ENCODE results near the gene L1CAM.

The L1CAM gene, protein sequence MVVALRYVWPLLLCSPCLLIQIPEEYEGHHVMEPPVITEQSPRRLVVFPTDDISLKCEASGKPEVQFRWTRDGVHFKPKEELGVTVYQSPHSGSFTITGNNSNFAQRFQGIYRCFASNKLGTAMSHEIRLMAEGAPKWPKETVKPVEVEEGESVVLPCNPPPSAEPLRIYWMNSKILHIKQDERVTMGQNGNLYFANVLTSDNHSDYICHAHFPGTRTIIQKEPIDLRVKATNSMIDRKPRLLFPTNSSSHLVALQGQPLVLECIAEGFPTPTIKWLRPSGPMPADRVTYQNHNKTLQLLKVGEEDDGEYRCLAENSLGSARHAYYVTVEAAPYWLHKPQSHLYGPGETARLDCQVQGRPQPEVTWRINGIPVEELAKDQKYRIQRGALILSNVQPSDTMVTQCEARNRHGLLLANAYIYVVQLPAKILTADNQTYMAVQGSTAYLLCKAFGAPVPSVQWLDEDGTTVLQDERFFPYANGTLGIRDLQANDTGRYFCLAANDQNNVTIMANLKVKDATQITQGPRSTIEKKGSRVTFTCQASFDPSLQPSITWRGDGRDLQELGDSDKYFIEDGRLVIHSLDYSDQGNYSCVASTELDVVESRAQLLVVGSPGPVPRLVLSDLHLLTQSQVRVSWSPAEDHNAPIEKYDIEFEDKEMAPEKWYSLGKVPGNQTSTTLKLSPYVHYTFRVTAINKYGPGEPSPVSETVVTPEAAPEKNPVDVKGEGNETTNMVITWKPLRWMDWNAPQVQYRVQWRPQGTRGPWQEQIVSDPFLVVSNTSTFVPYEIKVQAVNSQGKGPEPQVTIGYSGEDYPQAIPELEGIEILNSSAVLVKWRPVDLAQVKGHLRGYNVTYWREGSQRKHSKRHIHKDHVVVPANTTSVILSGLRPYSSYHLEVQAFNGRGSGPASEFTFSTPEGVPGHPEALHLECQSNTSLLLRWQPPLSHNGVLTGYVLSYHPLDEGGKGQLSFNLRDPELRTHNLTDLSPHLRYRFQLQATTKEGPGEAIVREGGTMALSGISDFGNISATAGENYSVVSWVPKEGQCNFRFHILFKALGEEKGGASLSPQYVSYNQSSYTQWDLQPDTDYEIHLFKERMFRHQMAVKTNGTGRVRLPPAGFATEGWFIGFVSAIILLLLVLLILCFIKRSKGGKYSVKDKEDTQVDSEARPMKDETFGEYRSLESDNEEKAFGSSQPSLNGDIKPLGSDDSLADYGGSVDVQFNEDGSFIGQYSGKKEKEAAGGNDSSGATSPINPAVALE

GRCh38 chrX:153885968-153886903 is at the start of gene L1CAM:
Gene L1CAM, minus strand, starts transcription at chrX:153886173. Its CDS starts 10,337 bp downstream, at chrX:153875836.
- TF ChIP-seq, protein P1, sequence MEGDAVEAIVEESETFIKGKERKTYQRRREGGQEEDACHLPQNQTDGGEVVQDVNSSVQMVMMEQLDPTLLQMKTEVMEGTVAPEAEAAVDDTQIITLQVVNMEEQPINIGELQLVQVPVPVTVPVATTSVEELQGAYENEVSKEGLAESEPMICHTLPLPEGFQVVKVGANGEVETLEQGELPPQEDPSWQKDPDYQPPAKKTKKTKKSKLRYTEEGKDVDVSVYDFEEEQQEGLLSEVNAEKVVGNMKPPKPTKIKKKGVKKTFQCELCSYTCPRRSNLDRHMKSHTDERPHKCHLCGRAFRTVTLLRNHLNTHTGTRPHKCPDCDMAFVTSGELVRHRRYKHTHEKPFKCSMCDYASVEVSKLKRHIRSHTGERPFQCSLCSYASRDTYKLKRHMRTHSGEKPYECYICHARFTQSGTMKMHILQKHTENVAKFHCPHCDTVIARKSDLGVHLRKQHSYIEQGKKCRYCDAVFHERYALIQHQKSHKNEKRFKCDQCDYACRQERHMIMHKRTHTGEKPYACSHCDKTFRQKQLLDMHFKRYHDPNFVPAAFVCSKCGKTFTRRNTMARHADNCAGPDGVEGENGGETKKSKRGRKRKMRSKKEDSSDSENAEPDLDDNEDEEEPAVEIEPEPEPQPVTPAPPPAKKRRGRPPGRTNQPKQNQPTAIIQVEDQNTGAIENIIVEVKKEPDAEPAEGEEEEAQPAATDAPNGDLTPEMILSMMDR (IDR thresholded peaks at IDR 0.05), result no peak
- H3K27ac ChIP-seq, result no peak within 1 kb of the TSS
- no peak within 1 kb of the TSS for H3K4me3 ChIP-seq (ENCODE audit: low read depth, low read length)
- H3K9me3 ChIP-seq (ENCODE audit: control insufficient read depth, low read length), result no peaks in the 10 kb centered on the region
- H3K79me2 ChIP-seq, result no peaks in the 10 kb centered on the region
- H3K4me1 ChIP-seq, result no peaks in the 10 kb centered on the region
- H3K9ac ChIP-seq, result no peak within 1 kb of the TSS
- peak within 1 kb of the TSS; percentile 64 for H2AFZ ChIP-seq
- no peak within 1 kb of the TSS for H3K4me2 ChIP-seq (ENCODE audit: low read length)
- H3K27me3 ChIP-seq (ENCODE audit: control insufficient read depth, insufficient read depth, low read length), result peaks cover 3% of the 10 kb centered on the region
- H3K36me3 ChIP-seq (ENCODE audit: control insufficient read depth, insufficient read depth, low read length), result no peaks in the 10 kb centered on the region

- no peaks in the 10 kb centered on the region for H3K4me1 ChIP-seq
- TF ChIP-seq, protein P1 (IDR thresholded peaks at IDR 0.05), result no peak
- H2AFZ ChIP-seq, result peak overlapping the region; percentile 77
- no peaks in the 10 kb centered on the region for H3K9me3 ChIP-seq (ENCODE audit: control insufficient read depth, low read length)
- H3K27ac ChIP-seq, result no peak overlapping the region
- H3K9ac ChIP-seq, result no peak overlapping the region
- H3K36me3 ChIP-seq (ENCODE audit: control insufficient read depth, insufficient read depth, low read length), result no peaks in the 10 kb centered on the region
- H3K4me2 ChIP-seq (ENCODE audit: low read length), result peak overlapping the region; percentile 47
- H3K27me3 ChIP-seq (ENCODE audit: control insufficient read depth, insufficient read depth, low read length), result no peaks in the 10 kb centered on the region
- peak overlapping the region; percentile 27 for H3K4me3 ChIP-seq (ENCODE audit: low read depth, low read length)
- H3K79me2 ChIP-seq, result no peaks in the 10 kb centered on the region
Measured at GRCh38 chrX:153935326-153935851, 49.4 kb upstream of the L1CAM start.

- H3K4me3 ChIP-seq (ENCODE audit: low read depth, low read length), result peak within 1 kb of the TSS; percentile 55
- H3K79me2 ChIP-seq, result no peaks in the 10 kb centered on the region
- H3K27ac ChIP-seq, result no peak within 1 kb of the TSS
- H3K36me3 ChIP-seq (ENCODE audit: control insufficient read depth, insufficient read depth, low read length), result no peaks in the 10 kb centered on the region
- TF ChIP-seq, protein P1 (IDR thresholded peaks at IDR 0.05), result no peak
- peak within 1 kb of the TSS; percentile 76 for H3K4me2 ChIP-seq (ENCODE audit: low read length)
- H3K4me1 ChIP-seq, result no peaks in the 10 kb centered on the region
- H3K27me3 ChIP-seq (ENCODE audit: control insufficient read depth, insufficient read depth, low read length), result no peaks in the 10 kb centered on the region
- no peak within 1 kb of the TSS for H3K9ac ChIP-seq
- H2AFZ ChIP-seq, result peak within 1 kb of the TSS; percentile 77
- no peaks in the 10 kb centered on the region for H3K9me3 ChIP-seq (ENCODE audit: control insufficient read depth, low read length)
Measured at GRCh38 chrX:153934762-153935325, 48.9 kb upstream of the L1CAM start, which contains the start of gene NAA10. Gene NAA10, minus strand, starts transcription at chrX:153935037. Its CDS starts 133 bp downstream, at chrX:153934904.

All from parathyroid adenoma (tissue), 2 donors.